ENCODE data around the gene PTPRG.

- TF ChIP-seq CTCF (IDR thresholded peaks at IDR 0.05 in 2 of 3, conservative IDR thresholded peaks at IDR 0.05 in 1 of 3; ENCODE audit: borderline replicate concordance in 1 of 3, insufficient read depth in 1 of 3, low read depth in 2 of 3, low read length in 2 of 3) (no peak), TCF7L2 (IDR thresholded peaks at IDR 0.05; ENCODE audit: borderline replicate concordance, extremely low read depth, insufficient read depth, insufficient read length) (no peak), SRF (IDR thresholded peaks at IDR 0.05; ENCODE audit: low read depth) (no peak)
Observed at GRCh38 chr3:61884794-61885193, 323.4 kb downstream of the PTPRG start.
